GM23338 (cell line): ENCODE results near the gene DBNL. TPM values are rescaled to one million over a fixed set of nuclear protein-coding genes. Genes with fewer than 3 reads are reported as not detected.

Experiments
- ATAC-seq: fragments of 200-7000 bp; cut with Tn5 transposase; 3 replicates; pipeline ENCODE4 v1.9.1; 2020
- DNase-seq: peaks from one replicate; pipeline ENCODE4 v3.0.0-alpha.2; 2015; ENCODE audit warnings: low spot score
- H2AFZ ChIP-seq: fragments of 200-600 bp; sonication (generic); 2 replicates; pipeline ENCODE4 v1.8.0; 2016; ENCODE audit warnings: antibody characterized with exemption, mild to moderate bottlenecking, moderate library complexity
- H3F3A ChIP-seq: fragments of 200-600 bp; sonication (generic); replicated peaks from 2 replicates; pipeline ENCODE4 v1.8.0; 2017; ENCODE audit warnings: antibody characterized with exemption, mixed run types, low read depth
- H3K27ac ChIP-seq: fragments of 200-600 bp; sonication (generic); 2 replicates; pipeline ENCODE4 v1.6.1; 2016; ENCODE audit warnings: low read depth
- H3K27me3 ChIP-seq: fragments of 200-600 bp; sonication (generic); 2 replicates; pipeline ENCODE4 v1.8.0; 2016; ENCODE audit warnings: mild to moderate bottlenecking, mixed run types, moderate library complexity; ENCODE audit not compliant: insufficient read depth
- H3K36me3 ChIP-seq: fragments of 200-600 bp; sonication (generic); 2 replicates; pipeline ENCODE4 v1.8.0; 2016; ENCODE audit warnings: mild to moderate bottlenecking; ENCODE audit not compliant: insufficient read depth
- H3K4me1 ChIP-seq: fragments of 200-600 bp; sonication (generic); 2 replicates; pipeline ENCODE4 v1.8.0; 2016; ENCODE audit warnings: mild to moderate bottlenecking, moderate library complexity; ENCODE audit not compliant: insufficient read depth
- H3K4me2 ChIP-seq: fragments of 200-600 bp; sonication (generic); 2 replicates; pipeline ENCODE4 v1.7.1; 2017; ENCODE audit warnings: mixed run types
- H3K4me3 ChIP-seq: fragments of 200-600 bp; sonication (generic); 2 replicates; pipeline ENCODE4 v1.6.1; 2016; ENCODE audit warnings: mixed run types
- H3K79me2 ChIP-seq: fragments of 200-600 bp; sonication (generic); replicated peaks from 2 replicates; pipeline ENCODE4 v1.8.0; 2017; ENCODE audit warnings: mild to moderate bottlenecking; ENCODE audit not compliant: insufficient read depth
- H3K9me2 ChIP-seq: fragments of 200-600 bp; sonication (generic); 2 replicates; pipeline ENCODE4 v1.8.0; 2017; ENCODE audit not compliant: insufficient read depth
- H4K20me1 ChIP-seq: fragments of 200-600 bp; sonication (generic); replicated peaks from 2 replicates; pipeline ENCODE4 v1.8.0; 2017; ENCODE audit warnings: mild to moderate bottlenecking; ENCODE audit not compliant: insufficient read depth
- H3K27ac Mint-ChIP-seq: 2 replicates; pipeline ENCODE4 v1.8.0; 2020; ENCODE audit warnings: inconsistent platforms, mild to moderate bottlenecking, moderate library complexity, mixed read lengths
- H3K27me3 Mint-ChIP-seq: 3 replicates; pipeline ENCODE4 v1.8.0; 2022; ENCODE audit warnings: low read depth, mild to moderate bottlenecking, moderate library complexity, mixed read lengths, inconsistent platforms; ENCODE audit not compliant: insufficient read depth, poor library complexity
- H3K36me3 Mint-ChIP-seq: 3 replicates; pipeline ENCODE4 v1.8.0; 2021; ENCODE audit warnings: low read depth, mild to moderate bottlenecking, inconsistent platforms, moderate library complexity, mixed read lengths
- H3K4me1 Mint-ChIP-seq: 3 replicates; pipeline ENCODE4 v1.8.0; 2020; ENCODE audit warnings: mild to moderate bottlenecking, inconsistent platforms, mixed read lengths
- H3K4me3 Mint-ChIP-seq: 3 replicates; pipeline ENCODE4 v1.8.0; 2021; ENCODE audit warnings: moderate library complexity, mild to moderate bottlenecking, inconsistent platforms, mixed read lengths
- H3K9me3 Mint-ChIP-seq: 3 replicates; pipeline ENCODE4 v1.8.0; 2020; ENCODE audit warnings: moderate library complexity, mild to moderate bottlenecking, inconsistent platforms, mixed read lengths
- CREB1 ChIP-seq: fragments of 250-450 bp; sonication (Bioruptor Pico); IDR thresholded peaks from 2 replicates; pipeline ENCODE4 v1.5.0; 2020; ENCODE audit warnings: low read depth, mild to moderate bottlenecking, moderate library complexity
- CTCF ChIP-seq, 2 experiments: fragments of 200-600 bp in 1 of 2; sonication (generic) in 1 of 2; conservative IDR thresholded peaks; 2 replicates each; pipeline versions ENCODE4 v1.5.1 to v1.6.1; 2016 to 2017; ENCODE audit warnings: antibody characterized with exemption in 2 of 2, low read depth in 2 of 2, mild to moderate bottlenecking in 2 of 2, moderate library complexity in 1 of 2
- EZH2 ChIP-seq: fragments of 200-600 bp; sonication (generic); IDR thresholded peaks from one replicate; pipeline ENCODE4 v1.8.0; 2017; ENCODE audit warnings: antibody characterized with exemption, mild to moderate bottlenecking, low read depth; ENCODE audit not compliant: unreplicated experiment
- EZH2phosphoT487 ChIP-seq: fragments of 200-600 bp; sonication (generic); IDR thresholded peaks from one replicate; pipeline ENCODE4 v1.8.1; 2018; ENCODE audit warnings: antibody characterized with exemption; ENCODE audit not compliant: unreplicated experiment
- JUNB ChIP-seq: IDR thresholded peaks from one replicate; pipeline ENCODE4 v1.6.1; 2016; ENCODE audit warnings: antibody characterized with exemption; ENCODE audit not compliant: unreplicated experiment
- POLR2AphosphoS5 ChIP-seq: IDR thresholded peaks from 2 replicates; pipeline ENCODE4 v1.6.1; 2016; ENCODE audit warnings: antibody characterized with exemption, low read depth
- REST ChIP-seq: IDR thresholded peaks from one replicate; pipeline ENCODE4 v1.6.1; 2018; ENCODE audit warnings: antibody characterized with exemption; ENCODE audit not compliant: unreplicated experiment
- STAT1 ChIP-seq: IDR thresholded peaks from one replicate; pipeline ENCODE4 v1.6.1; 2016; ENCODE audit warnings: antibody characterized with exemption; ENCODE audit not compliant: unreplicated experiment
- ZNF462 ChIP-seq: fragments of 250-450 bp; sonication (Bioruptor Pico); IDR thresholded peaks from 2 replicates; pipeline ENCODE4 v1.5.0; 2020; ENCODE audit warnings: mild to moderate bottlenecking, moderate library complexity
- polyA plus RNA-seq: library from polyadenylated mRNA; unstranded; fragments of >200 nt; fragmentation: Nextera tagmentation; extraction: Ambion mirVana; gene quantifications from 2 replicates; pipeline ENCODE4 v1.2.1, GENCODE V29; 2016
- total RNA-seq: library from RNA; depleted of rRNA; stranded (reverse); fragments of >200 nt; shearing (Covaris generic); gene quantifications from 2 replicates; pipeline ENCODE4 v1.2.3, GENCODE V29; 2014

DBNL gene
- total and polyA plus RNA-seq, 2 experiments from 2014 or later, result 18.1 to 49.4 TPM

- Histone ChIP-seq H3K9me2 (no peaks in the 10 kb centered on the region), H3K4me1 (peaks cover 27% of the 10 kb centered on the region), H3K79me2 (no peaks in the 10 kb centered on the region), H3K27me3 (peaks cover 20% of the 10 kb centered on the region), H4K20me1 (0 out of 2 replicates have a peak, but pooled peaks cover 7% of the 10 kb centered on the region), H3K27ac (peak overlapping the region; percentile 55; the same call in 1 of the 2 replicates), H3K4me3 (peak overlapping the region; percentile 52), H2AFZ (no peak overlapping the region), H3F3A (peaks cover 5% of the 10 kb centered on the region; the same call in 1 of the 2 replicates), H3K4me2 (peak overlapping the region; percentile 83), H3K36me3 (no peaks in the 10 kb centered on the region; the same call in 1 of the 2 replicates)
- H3K27ac Mint-ChIP-seq, result no peak overlapping the region
- peaks cover 21% of the 10 kb centered on the region for H3K27me3 Mint-ChIP-seq
- peaks cover 23% of the 10 kb centered on the region for H3K36me3 Mint-ChIP-seq
- no peaks in the 10 kb centered on the region; the same call in 2 of the 3 replicates for H3K9me3 Mint-ChIP-seq
- peaks cover 29% of the 10 kb centered on the region for H3K4me1 Mint-ChIP-seq
- H3K4me3 Mint-ChIP-seq, result peak overlapping the region; percentile 60; the same call in 2 of the 3 replicates
- peak; percentile 68 for ATAC-seq
- DNase-seq, result peak; percentile 87
- TF ChIP-seq EZH2phosphoT487, result no peak
- TF ChIP-seq STAT1, result no peak
- TF ChIP-seq ZNF462 (CRISPR knock-in tag), result no peak
- TF ChIP-seq REST, result no peak
- TF ChIP-seq CTCF (conservative IDR thresholded peaks at IDR 0.05; ENCODE audit: low read depth in 2 of 2), result no peak
- no peak; the same call in 1 of the 2 replicates for TF ChIP-seq POLR2AphosphoS5
- no peak for TF ChIP-seq JUNB
- no peak for TF ChIP-seq EZH2
- TF ChIP-seq CREB1, result no peak
Observed at GRCh38 chr7:44063894-44064651, 19.6 kb downstream of the DBNL start.
